HG02870 (cell line): Measurements from ENCODE around the gene C6orf163.
"Not testable (repeated sequence)": the region's sequence is repeated elsewhere in the genome, so short reads cannot be mapped to it uniquely, and the experiment has no call there.

Experiments
- ATAC-seq: cut with Tn5 transposase; IDR thresholded peaks from one replicate; pipeline ENCODE4 v1.9.1; 2021; ENCODE audit warnings: mild to moderate bottlenecking, moderate library complexity; ENCODE audit not compliant: unreplicated experiment

The C6orf163 gene

GRCh38 chr6:87344731-87345130 is at the start of gene C6orf163:
Gene C6orf163, plus strand, starts transcription at chr6:87344813. Its CDS starts 287 bp downstream, at chr6:87345100.
- ATAC-seq = no peak

GRCh38 chr6:87297119-87297518 is 47.5 kb upstream of the C6orf163 start:
- no peak for ATAC-seq

GRCh38 chr6:87301277-87301676 is 43.3 kb upstream of the C6orf163 start:
- ATAC-seq = not testable (repeated sequence)

- no peak for ATAC-seq
Observed at GRCh38 chr6:87308970-87309369, 35.6 kb upstream of the C6orf163 start.

DNA sequence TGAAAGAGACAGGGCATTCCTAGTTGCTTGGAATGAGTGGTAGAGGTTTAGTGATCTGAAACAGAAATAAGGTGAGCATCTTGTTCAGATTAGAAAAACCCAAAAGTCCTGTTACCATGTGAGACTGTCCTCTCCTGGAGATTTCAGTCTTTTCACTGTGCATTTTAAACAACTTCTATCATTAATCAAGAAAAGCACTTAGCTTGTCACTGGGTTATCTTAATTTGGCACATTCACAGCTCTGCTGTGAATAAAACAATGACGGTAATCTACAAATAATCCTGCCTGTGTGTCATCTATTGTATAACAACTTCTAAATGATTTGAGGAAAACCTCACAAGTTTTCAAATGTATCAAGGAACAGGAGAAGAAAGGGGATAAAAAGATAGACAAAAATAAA is 31.8 kb upstream of the C6orf163 start:
- no peak for ATAC-seq

GRCh38 chr6:87315071-87315470 is 29.5 kb upstream of the C6orf163 start:
- no peak for ATAC-seq

DNA sequence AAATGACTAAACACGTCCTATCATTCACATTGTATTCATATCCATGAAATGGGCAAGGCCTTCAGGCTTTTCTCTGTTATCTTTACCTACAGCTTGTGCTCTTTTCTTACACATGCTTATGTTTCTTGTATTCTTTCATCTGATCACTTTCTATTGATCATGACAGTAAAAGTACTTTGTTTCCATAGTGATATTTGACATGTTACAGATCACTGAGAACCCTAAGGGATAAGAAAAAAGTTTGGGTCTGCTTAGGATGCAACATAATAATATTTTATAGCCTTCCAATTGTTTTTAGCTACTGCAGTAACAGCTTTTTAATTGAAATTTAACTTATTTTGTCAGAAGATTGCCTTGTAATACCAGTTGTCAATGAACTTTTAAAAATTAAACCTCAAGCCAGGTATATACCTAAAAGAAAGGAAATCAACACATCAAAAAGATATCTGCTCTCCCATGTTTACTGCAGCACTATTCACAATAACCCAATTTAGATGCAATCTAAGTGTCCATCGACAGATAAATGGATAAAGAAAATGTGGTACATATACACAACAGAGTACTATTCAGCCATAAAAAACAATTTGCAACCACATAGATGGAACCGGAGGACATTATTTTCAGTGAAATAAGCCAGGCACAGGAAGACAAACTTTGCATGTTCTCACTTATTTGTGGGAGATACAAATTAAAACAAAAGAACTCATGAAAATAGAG is 25.2 kb upstream of the C6orf163 start:
- ATAC-seq = no peak

GRCh38 chr6:87322304-87323212 is 22.1 kb upstream of the C6orf163 start, which contains the start of gene SMIM8:
Gene SMIM8, plus strand, starts transcription at chr6:87322588. Its CDS starts 14,444 bp downstream, at chr6:87337032.
- ATAC-seq = peak; percentile 98

GRCh38 chr6:87323880-87324279 is 20.7 kb upstream of the C6orf163 start:
- not testable (repeated sequence) for ATAC-seq

- no peak for ATAC-seq
Observed at GRCh38 chr6:87330961-87331360, 13.7 kb upstream of the C6orf163 start.

DNA sequence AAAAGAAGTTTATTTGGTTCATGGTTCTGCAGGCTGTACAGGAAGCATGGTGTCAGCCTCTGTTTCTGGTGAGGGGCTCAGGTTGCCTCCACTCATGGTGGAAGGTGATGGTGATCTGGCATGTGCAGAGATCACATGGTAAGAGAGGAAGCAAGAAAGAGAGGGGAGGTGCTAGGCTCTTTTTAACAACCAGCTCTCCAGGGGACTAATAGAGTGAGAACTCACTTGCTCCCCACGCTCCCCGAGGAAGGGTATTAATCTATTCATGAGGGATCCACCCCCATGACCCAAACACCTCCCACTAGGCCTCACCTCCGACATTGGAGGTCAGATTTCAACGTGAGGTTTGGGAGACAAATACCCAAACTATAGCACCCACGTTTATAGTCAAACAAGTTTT is 11.6 kb upstream of the C6orf163 start:
- no peak for ATAC-seq

GRCh38 chr6:87333591-87334181 is 10.9 kb upstream of the C6orf163 start:
- ATAC-seq = no peak

- ATAC-seq = no peak
Observed at GRCh38 chr6:87334683-87335082, 9.9 kb upstream of the C6orf163 start.

- no peak for ATAC-seq
Observed at GRCh38 chr6:87336367-87336766, 8.2 kb upstream of the C6orf163 start.

- no peak for ATAC-seq
Observed at GRCh38 chr6:87340230-87340629, 4.4 kb upstream of the C6orf163 start.

GRCh38 chr6:87341158-87341557 is 3.5 kb upstream of the C6orf163 start:
- ATAC-seq = no peak

DNA sequence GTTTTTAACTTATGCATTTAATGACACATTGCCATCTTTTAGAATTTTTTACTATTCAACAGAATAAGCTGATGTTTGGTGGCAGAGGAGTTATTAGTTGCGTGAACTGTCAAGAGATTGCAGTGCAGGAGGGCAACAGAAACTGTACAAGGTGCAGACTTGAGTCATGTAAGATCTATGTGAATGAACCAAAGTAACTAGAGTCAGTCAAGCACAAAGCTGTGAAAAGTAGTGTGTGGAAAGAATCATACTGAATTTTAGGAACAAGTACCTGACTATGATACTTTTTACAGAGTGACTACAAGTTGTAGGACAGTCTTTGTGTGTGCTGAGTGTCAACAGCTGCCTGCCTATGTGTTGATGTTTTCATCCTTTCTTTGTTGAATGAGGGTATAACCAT is 2.7 kb upstream of the C6orf163 start:
- peak; percentile 88 for ATAC-seq

GRCh38 chr6:87342829-87343228 is 1.8 kb upstream of the C6orf163 start:
- no peak for ATAC-seq

DNA sequence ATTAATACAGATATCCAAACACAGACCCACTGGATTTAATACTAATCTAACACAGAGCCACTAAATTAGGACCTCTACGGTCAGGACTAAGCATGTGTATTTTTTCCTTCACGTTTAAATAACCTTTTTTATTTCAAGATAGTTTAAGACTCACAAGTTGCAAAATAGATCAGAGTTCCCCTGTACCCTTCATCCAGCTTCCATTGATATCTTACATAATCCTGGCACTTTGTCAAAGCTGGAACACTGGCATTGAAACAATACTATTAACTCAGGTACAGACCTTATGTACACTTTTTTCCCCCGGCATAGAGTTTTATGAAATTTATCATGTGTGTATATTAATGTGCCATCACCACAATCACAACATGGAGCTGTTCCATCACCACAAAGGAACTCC is 2.1 kb downstream of the C6orf163 start:
- no peak for ATAC-seq

- ATAC-seq = no peak
Observed at GRCh38 chr6:87349896-87350295, 5.3 kb downstream of the C6orf163 start.

DNA sequence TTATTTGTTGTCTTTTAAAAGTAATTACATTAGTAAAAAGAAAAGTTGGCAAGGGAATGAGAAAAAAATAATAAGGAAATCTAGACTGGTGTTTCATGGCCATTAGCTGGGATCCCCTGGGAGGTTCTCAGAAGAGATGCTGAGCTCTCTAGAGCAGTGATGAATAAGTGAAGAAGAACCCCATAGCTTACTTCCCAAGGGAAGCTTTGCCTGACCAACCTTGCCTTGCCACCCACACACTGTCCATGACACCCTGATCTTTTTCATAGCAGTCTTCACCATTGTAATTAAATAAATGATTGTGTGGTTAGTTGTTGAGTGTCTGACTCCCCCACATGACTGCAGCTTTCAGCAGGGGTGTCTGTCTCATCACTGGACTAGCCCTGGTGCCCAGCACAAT is 5.9 kb downstream of the C6orf163 start:
- ATAC-seq = no peak

- ATAC-seq = no peak
Observed at GRCh38 chr6:87351583-87351982, 7.0 kb downstream of the C6orf163 start.
